IPS-20b (cell line): ENCODE results near the gene SEC24C.
A peak's percentile ranks its signal among the peaks of the same experiment; 100 is the strongest.
"Not testable (repeated sequence)": the region's sequence is repeated elsewhere in the genome, so short reads cannot be mapped to it uniquely, and the experiment has no call there.

Experiments used
- H3K27ac ChIP-seq: one replicate; pipeline ENCODE4 v1.5.1; 2013; ENCODE audit warnings: low read length
- H3K27me3 ChIP-seq: 2 replicates; pipeline ENCODE4 v1.6.1; 2013; ENCODE audit warnings: mild to moderate bottlenecking, low read length, inconsistent platforms; ENCODE audit not compliant: insufficient read depth
- H3K36me3 ChIP-seq: 2 replicates; pipeline ENCODE4 v1.6.1; 2013; ENCODE audit warnings: low read depth, mild to moderate bottlenecking, inconsistent platforms, low read length, moderate library complexity; ENCODE audit not compliant: insufficient read depth
- H3K4me1 ChIP-seq: 2 replicates; pipeline ENCODE4 v1.6.1; 2013; ENCODE audit warnings: mild to moderate bottlenecking, control low read depth, inconsistent platforms, low read length, moderate library complexity; ENCODE audit not compliant: insufficient read depth
- H3K4me3 ChIP-seq: 2 replicates; pipeline ENCODE4 v1.5.1; 2013; ENCODE audit warnings: mild to moderate bottlenecking, low read length, inconsistent platforms
- H3K9ac ChIP-seq: 2 replicates; pipeline ENCODE4 v1.6.1; 2013; ENCODE audit warnings: low read depth, mild to moderate bottlenecking, inconsistent platforms, low read length, moderate library complexity
- H3K9me3 ChIP-seq: 2 replicates; pipeline ENCODE4 v1.6.1; 2013; ENCODE audit warnings: mild to moderate bottlenecking, low read depth, low read length, inconsistent platforms; ENCODE audit not compliant: insufficient read depth

The SEC24C gene

GRCh38 chr10:73743905-73744663 lies at the start of gene SEC24C:
SEC24C (plus strand) TSS chr10:73744372; CDS start chr10:73746833, 2,461 bp downstream.
- Histone ChIP-seq H3K36me3 (peaks cover 13% of the 10 kb centered on the region), H3K4me1 (peaks cover 16% of the 10 kb centered on the region; the same call in 1 of the 2 replicates), H3K9me3 (no peaks in the 10 kb centered on the region), H3K27me3 (no peaks in the 10 kb centered on the region), H3K27ac (peak within 1 kb of the TSS; percentile 74), H3K9ac (peak within 1 kb of the TSS; percentile 96), H3K4me3 (peak within 1 kb of the TSS; percentile 87)

GRCh38 chr10:73695302-73695701 lies 48.9 kb upstream of the SEC24C start:
- H3K4me1 ChIP-seq, H3K27me3 ChIP-seq, H3K4me3 ChIP-seq, H3K27ac ChIP-seq, H3K36me3 ChIP-seq, H3K9me3 ChIP-seq, H3K9ac ChIP-seq: not testable (repeated sequence)

GRCh38 chr10:73697675-73698159 lies 46.5 kb upstream of the SEC24C start, which contains the start of gene AGAP5:
AGAP5 (minus strand) TSS chr10:73698109; CDS start chr10:73697755, 354 bp downstream.
- H3K4me3 ChIP-seq, H3K4me1 ChIP-seq, H3K9me3 ChIP-seq, H3K27me3 ChIP-seq, H3K36me3 ChIP-seq, H3K27ac ChIP-seq, H3K9ac ChIP-seq: not testable (repeated sequence)

- not testable (repeated sequence) for H3K9me3 ChIP-seq, H3K4me3 ChIP-seq, H3K4me1 ChIP-seq, H3K9ac ChIP-seq, H3K27ac ChIP-seq, H3K27me3 ChIP-seq, H3K36me3 ChIP-seq
Observed at GRCh38 chr10:73698819-73699218, 45.4 kb upstream of the SEC24C start.

GRCh38 chr10:73703924-73704323 lies 40.2 kb upstream of the SEC24C start:
- not testable (repeated sequence) for H3K27me3 ChIP-seq, H3K9me3 ChIP-seq, H3K36me3 ChIP-seq, H3K4me1 ChIP-seq, H3K27ac ChIP-seq, H3K4me3 ChIP-seq, H3K9ac ChIP-seq

GRCh38 chr10:73705506-73706072 lies 38.6 kb upstream of the SEC24C start:
- H3K9me3 ChIP-seq, H3K9ac ChIP-seq, H3K4me1 ChIP-seq, H3K27me3 ChIP-seq, H3K27ac ChIP-seq, H3K36me3 ChIP-seq, H3K4me3 ChIP-seq: not testable (repeated sequence)

- H3K4me1 ChIP-seq, H3K4me3 ChIP-seq, H3K27ac ChIP-seq, H3K27me3 ChIP-seq, H3K9ac ChIP-seq, H3K9me3 ChIP-seq, H3K36me3 ChIP-seq: not testable (repeated sequence)
Observed at GRCh38 chr10:73706488-73706887, 37.7 kb upstream of the SEC24C start.

GRCh38 chr10:73707628-73708027 lies 36.5 kb upstream of the SEC24C start:
- not testable (repeated sequence) for H3K36me3 ChIP-seq, H3K4me3 ChIP-seq, H3K27ac ChIP-seq

GRCh38 chr10:73708122-73708521 lies 36.0 kb upstream of the SEC24C start:
- not testable (repeated sequence) for H3K9ac ChIP-seq, H3K27me3 ChIP-seq, H3K9me3 ChIP-seq, H3K4me1 ChIP-seq, H3K27ac ChIP-seq, H3K4me3 ChIP-seq, H3K36me3 ChIP-seq

More at GRCh38 chr10:73707628-73708027, 36.5 kb upstream of the SEC24C start:
- not testable (repeated sequence) for H3K9ac ChIP-seq, H3K9me3 ChIP-seq, H3K4me1 ChIP-seq, H3K27me3 ChIP-seq

- H3K9me3 ChIP-seq, H3K27me3 ChIP-seq, H3K4me3 ChIP-seq, H3K27ac ChIP-seq, H3K4me1 ChIP-seq, H3K9ac ChIP-seq: not testable (repeated sequence)
- H3K36me3 ChIP-seq: peaks cover 10% of the 10 kb centered on the region
Observed at GRCh38 chr10:73711683-73712082, 32.5 kb upstream of the SEC24C start.

- H3K9ac ChIP-seq, H3K9me3 ChIP-seq, H3K4me3 ChIP-seq, H3K27ac ChIP-seq, H3K4me1 ChIP-seq, H3K27me3 ChIP-seq: not testable (repeated sequence)
- peaks cover 33% of the 10 kb centered on the region for H3K36me3 ChIP-seq
Observed at GRCh38 chr10:73713912-73714311, 30.3 kb upstream of the SEC24C start.

- H3K9ac ChIP-seq, H3K27me3 ChIP-seq, H3K9me3 ChIP-seq, H3K4me3 ChIP-seq, H3K27ac ChIP-seq, H3K4me1 ChIP-seq: not testable (repeated sequence)
- peaks cover 38% of the 10 kb centered on the region for H3K36me3 ChIP-seq
Observed at GRCh38 chr10:73714483-73714882, 29.7 kb upstream of the SEC24C start.
